DOHH2 (cell line): ENCODE results near the gene OLFM3.

Experiments used
- H3F3A ChIP-seq: fragments of 200-600 bp; sonication (generic), shearing (Covaris generic); 2 replicates; pipeline ENCODE4 v1.6.0; 2016; ENCODE audit warnings: antibody characterized with exemption, mild to moderate bottlenecking; ENCODE audit not compliant: control insufficient read depth, insufficient read depth
- H3K27ac ChIP-seq: fragments of 200-600 bp; sonication (generic); 2 replicates; pipeline ENCODE4 v1.5.1; 2014; ENCODE audit warnings: low read depth, mild to moderate bottlenecking, low read length, moderate library complexity
- H3K27me3 ChIP-seq: fragments of 200-600 bp; sonication (generic); 2 replicates; pipeline ENCODE4 v1.6.1; 2014; ENCODE audit warnings: mild to moderate bottlenecking, low read length, mixed read lengths; ENCODE audit not compliant: control insufficient read depth
- H3K36me3 ChIP-seq: fragments of 200-600 bp; sonication (generic); 2 replicates; pipeline ENCODE4 v1.6.1; 2014; ENCODE audit warnings: mild to moderate bottlenecking, low read length, moderate library complexity, mixed read lengths; ENCODE audit not compliant: control insufficient read depth
- H3K4me1 ChIP-seq: fragments of 200-600 bp; sonication (generic); 2 replicates; pipeline ENCODE4 v1.6.1; 2014; ENCODE audit warnings: mild to moderate bottlenecking, low read length, mixed read lengths; ENCODE audit not compliant: control insufficient read depth
- H3K4me2 ChIP-seq: fragments of 200-600 bp; sonication (generic); 2 replicates; pipeline ENCODE4 v1.6.0; 2014; ENCODE audit warnings: mild to moderate bottlenecking, low read length, moderate library complexity
- H3K4me3 ChIP-seq: fragments of 200-600 bp; sonication (generic); 2 replicates; pipeline ENCODE4 v1.5.1; 2014; ENCODE audit warnings: mild to moderate bottlenecking, low read length, mixed read lengths
- H3K79me2 ChIP-seq: fragments of 200-600 bp; sonication (generic); 2 replicates; pipeline ENCODE4 v1.6.1; 2014; ENCODE audit warnings: mild to moderate bottlenecking, low read length, mixed read lengths; ENCODE audit not compliant: control insufficient read depth
- H3K9me2 ChIP-seq: fragments of 200-600 bp; sonication (generic); replicated peaks from 2 replicates; pipeline ENCODE4 v1.6.1; 2014; ENCODE audit warnings: mild to moderate bottlenecking, low read length, mixed read lengths; ENCODE audit not compliant: control insufficient read depth
- H3K9me3 ChIP-seq: fragments of 200-600 bp; sonication (generic); 2 replicates; pipeline ENCODE4 v1.6.1; 2014; ENCODE audit warnings: antibody characterized with exemption, low read length, mixed read lengths; ENCODE audit not compliant: control insufficient read depth, insufficient read depth
- H4K20me1 ChIP-seq: fragments of 200-600 bp; sonication (generic); 2 replicates; pipeline ENCODE4 v1.6.0; 2014; ENCODE audit warnings: low read depth, mild to moderate bottlenecking, antibody characterized with exemption, low read length, moderate library complexity; ENCODE audit not compliant: control insufficient read depth, insufficient read depth
- EZH2phosphoT487 ChIP-seq: fragments of 200-600 bp; sonication (generic); IDR thresholded peaks from 2 replicates; pipeline ENCODE4 v1.6.1; 2017; ENCODE audit warnings: borderline replicate concordance, mild to moderate bottlenecking, antibody characterized with exemption, low read length, moderate library complexity, mixed read lengths
- TF ChIP-seq, protein P1 (sequence below): fragments of 200-600 bp; sonication (generic); IDR thresholded peaks from one replicate; pipeline ENCODE4 v1.5.1; 2014; ENCODE audit warnings: antibody characterized with exemption, mild to moderate bottlenecking, low read depth, low read length; ENCODE audit not compliant: poor library complexity, severe bottlenecking

OLFM3 gene

DNA sequence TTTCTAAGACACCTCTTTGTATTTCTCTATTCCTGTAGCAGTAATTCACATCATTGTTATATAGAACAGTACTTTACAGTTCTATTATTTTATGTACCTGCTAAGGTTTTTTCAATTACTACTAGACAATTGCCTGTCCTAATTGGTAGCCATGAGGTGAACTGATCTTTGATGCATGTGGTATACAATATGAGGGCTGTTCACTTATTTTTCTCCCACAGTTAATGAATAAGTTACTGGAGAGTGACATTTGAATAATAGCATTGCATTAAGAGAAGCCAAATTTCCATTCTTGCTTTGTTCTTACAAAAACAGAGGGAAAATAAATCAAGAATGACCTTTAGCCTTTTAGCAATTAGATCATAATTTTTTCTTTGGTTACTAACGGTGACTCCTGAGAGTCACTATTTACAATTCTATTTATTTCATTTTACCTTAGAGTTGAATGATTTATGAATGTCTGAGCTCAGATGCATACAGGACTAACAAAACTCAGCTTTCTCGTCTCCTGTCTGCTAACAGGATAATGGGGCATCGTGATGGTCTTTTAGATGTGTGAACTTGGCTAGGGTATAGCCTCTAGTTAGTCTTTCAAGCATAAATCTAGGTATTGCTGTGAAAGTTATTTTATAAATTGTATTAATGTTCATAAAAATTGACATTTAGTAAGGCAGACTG is 54.1 kb downstream of the OLFM3 start:
- Histone ChIP-seq H3K9me3 (no peaks in the 10 kb centered on the region), H4K20me1 (no peaks in the 10 kb centered on the region), H3K27me3 (no peaks in the 10 kb centered on the region), H3K9me2 (no peaks in the 10 kb centered on the region), H3K4me3 (no peak overlapping the region), H3K4me2 (no peak overlapping the region), H3K4me1 (no peaks in the 10 kb centered on the region), H3K79me2 (no peaks in the 10 kb centered on the region), H3K27ac (no peak overlapping the region), H3F3A (no peaks in the 10 kb centered on the region), H3K36me3 (no peaks in the 10 kb centered on the region)
- no peak for TF ChIP-seq EZH2phosphoT487
- TF ChIP-seq, protein P1, sequence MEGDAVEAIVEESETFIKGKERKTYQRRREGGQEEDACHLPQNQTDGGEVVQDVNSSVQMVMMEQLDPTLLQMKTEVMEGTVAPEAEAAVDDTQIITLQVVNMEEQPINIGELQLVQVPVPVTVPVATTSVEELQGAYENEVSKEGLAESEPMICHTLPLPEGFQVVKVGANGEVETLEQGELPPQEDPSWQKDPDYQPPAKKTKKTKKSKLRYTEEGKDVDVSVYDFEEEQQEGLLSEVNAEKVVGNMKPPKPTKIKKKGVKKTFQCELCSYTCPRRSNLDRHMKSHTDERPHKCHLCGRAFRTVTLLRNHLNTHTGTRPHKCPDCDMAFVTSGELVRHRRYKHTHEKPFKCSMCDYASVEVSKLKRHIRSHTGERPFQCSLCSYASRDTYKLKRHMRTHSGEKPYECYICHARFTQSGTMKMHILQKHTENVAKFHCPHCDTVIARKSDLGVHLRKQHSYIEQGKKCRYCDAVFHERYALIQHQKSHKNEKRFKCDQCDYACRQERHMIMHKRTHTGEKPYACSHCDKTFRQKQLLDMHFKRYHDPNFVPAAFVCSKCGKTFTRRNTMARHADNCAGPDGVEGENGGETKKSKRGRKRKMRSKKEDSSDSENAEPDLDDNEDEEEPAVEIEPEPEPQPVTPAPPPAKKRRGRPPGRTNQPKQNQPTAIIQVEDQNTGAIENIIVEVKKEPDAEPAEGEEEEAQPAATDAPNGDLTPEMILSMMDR: no peak

DNA sequence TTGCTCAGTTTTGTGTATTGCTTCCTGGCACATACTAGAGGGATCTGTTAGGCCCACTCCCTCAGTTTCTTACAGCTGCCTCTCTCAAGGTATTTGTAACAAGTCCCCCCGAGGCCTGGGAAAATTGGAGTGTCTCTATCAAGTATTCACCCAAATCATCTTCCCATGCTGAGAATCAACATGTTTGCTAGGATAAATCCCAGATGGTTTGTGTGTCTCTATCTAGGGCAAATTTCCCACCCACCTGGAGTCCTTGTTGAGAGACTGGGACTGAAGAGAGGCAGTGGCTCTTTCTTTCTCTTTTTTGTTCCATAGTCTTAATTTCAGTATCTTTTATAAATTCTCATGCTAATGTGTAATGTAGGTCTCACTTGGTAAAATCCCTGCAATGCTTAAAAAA is 58.0 kb downstream of the OLFM3 start:
- Histone ChIP-seq H3K9me3 (no peaks in the 10 kb centered on the region), H3K27ac (no peak overlapping the region), H3K9me2 (no peaks in the 10 kb centered on the region), H4K20me1 (no peaks in the 10 kb centered on the region), H3K4me2 (no peak overlapping the region), H3K4me3 (no peak overlapping the region), H3K4me1 (no peaks in the 10 kb centered on the region), H3K27me3 (no peaks in the 10 kb centered on the region), H3F3A (no peaks in the 10 kb centered on the region), H3K79me2 (no peaks in the 10 kb centered on the region), H3K36me3 (no peaks in the 10 kb centered on the region)
- TF ChIP-seq EZH2phosphoT487: no peak
- TF ChIP-seq, protein P1: no peak

DNA sequence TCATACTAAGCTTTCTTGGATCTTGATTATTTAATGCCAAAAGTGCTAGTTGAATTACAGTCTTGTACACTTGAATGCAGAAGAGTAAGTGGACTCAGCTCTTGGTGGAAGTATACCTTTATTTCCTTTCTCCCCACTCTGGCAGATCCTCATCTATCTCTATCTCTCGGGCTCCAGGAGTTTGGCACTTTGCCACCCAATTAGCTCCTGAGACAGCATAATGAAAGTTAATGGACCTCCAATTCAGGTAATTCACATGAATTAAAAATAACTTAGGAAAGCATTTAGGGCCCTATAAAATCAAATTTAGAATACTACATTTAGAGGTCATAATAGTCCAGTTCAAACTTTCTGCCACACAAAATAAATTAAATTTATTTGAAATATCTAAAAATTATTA is 67.4 kb downstream of the OLFM3 start:
- Histone ChIP-seq H4K20me1 (no peaks in the 10 kb centered on the region), H3K9me3 (no peaks in the 10 kb centered on the region), H3K4me2 (no peak overlapping the region), H3K4me3 (no peak overlapping the region), H3K27me3 (no peaks in the 10 kb centered on the region), H3K79me2 (no peaks in the 10 kb centered on the region), H3K27ac (no peak overlapping the region), H3K36me3 (no peaks in the 10 kb centered on the region), H3K9me2 (no peaks in the 10 kb centered on the region), H3K4me1 (no peaks in the 10 kb centered on the region), H3F3A (no peaks in the 10 kb centered on the region)
- no peak for TF ChIP-seq EZH2phosphoT487
- TF ChIP-seq, protein P1: no peak
